SK-N-SH treated with all-trans-retinoic acid at 6 μM for 48 hours (cell line): ENCODE measurements around the gene MIA2.

Experiments used
- ATAC-seq: fragments of 200-7000 bp; cut with Tn5 transposase; 3 replicates; pipeline ENCODE4 v1.9.1; 2020; ENCODE audit warnings: mild to moderate bottlenecking, moderate library complexity
- ARNTL ChIP-seq: fragments of 450-650 bp; formaldehyde crosslinking; IDR thresholded peaks from 2 replicates; pipeline ENCODE4 v1.5.0; 2020; ENCODE audit warnings: low read depth, mild to moderate bottlenecking, moderate library complexity, borderline replicate concordance
- BACH2 ChIP-seq: fragments of 250-450 bp; sonication (Bioruptor Pico); IDR thresholded peaks from 2 replicates; pipeline ENCODE4 v1.9.0; 2021; ENCODE audit warnings: mild to moderate bottlenecking, borderline replicate concordance
- CSDC2 ChIP-seq: fragments of 250-450 bp; sonication (Bioruptor Pico); IDR thresholded peaks from 2 replicates; pipeline ENCODE4 v1.5.0; 2020; ENCODE audit warnings: mild to moderate bottlenecking, moderate library complexity
- ESRRG ChIP-seq: fragments of 250-450 bp; sonication (Bioruptor Pico); IDR thresholded peaks from 2 replicates; pipeline ENCODE4 v1.6.1; 2021; ENCODE audit warnings: mild to moderate bottlenecking
- GLIS3 ChIP-seq: fragments of 250-450 bp; sonication (Bioruptor Pico); IDR thresholded peaks from 2 replicates; pipeline ENCODE4 v1.5.0; 2020; ENCODE audit warnings: mild to moderate bottlenecking, moderate library complexity
- OSR1 ChIP-seq: fragments of 250-450 bp; sonication (Bioruptor Pico); IDR thresholded peaks from 2 replicates; pipeline ENCODE4 v1.8.0; 2022; ENCODE audit warnings: moderate library complexity, mild to moderate bottlenecking, inconsistent platforms
- PATZ1 ChIP-seq: fragments of 250-450 bp; sonication (Bioruptor Pico); IDR thresholded peaks from 2 replicates; pipeline ENCODE4 v1.8.0; 2020; ENCODE audit warnings: mild to moderate bottlenecking, moderate library complexity, borderline replicate concordance
- PPARA ChIP-seq: fragments of 250-450 bp; sonication (Bioruptor Pico); IDR thresholded peaks from 2 replicates; pipeline ENCODE4 v1.5.0; 2020; ENCODE audit warnings: mild to moderate bottlenecking, borderline replicate concordance
- RARB ChIP-seq: fragments of 250-450 bp; sonication (Bioruptor Pico); IDR thresholded peaks from 2 replicates; pipeline ENCODE4 v1.8.0; 2021; ENCODE audit warnings: mild to moderate bottlenecking, moderate library complexity
- SNAI2 ChIP-seq: fragments of 250-450 bp; sonication (Bioruptor Pico); IDR thresholded peaks from 2 replicates; pipeline ENCODE4 v1.5.0; 2020; ENCODE audit warnings: mild to moderate bottlenecking, moderate library complexity
- TCF4 ChIP-seq: fragments of 250-450 bp; sonication (Bioruptor Pico); IDR thresholded peaks from 2 replicates; pipeline ENCODE4 v1.8.0; 2021; ENCODE audit warnings: mild to moderate bottlenecking, moderate library complexity, borderline replicate concordance
- TOX ChIP-seq: fragments of 250-450 bp; sonication (Bioruptor Pico); IDR thresholded peaks from 2 replicates; pipeline ENCODE4 v1.8.0; 2021; ENCODE audit warnings: mild to moderate bottlenecking, moderate library complexity, borderline replicate concordance
- ZFP3 ChIP-seq: fragments of 250-450 bp; sonication (Bioruptor Pico); IDR thresholded peaks from 2 replicates; pipeline ENCODE4 v1.5.0; 2020; ENCODE audit warnings: mild to moderate bottlenecking, moderate library complexity
- ZNF565 ChIP-seq: fragments of 450-650 bp; formaldehyde crosslinking; conservative IDR thresholded peaks from 2 replicates; pipeline ENCODE4 v1.5.0; 2020; ENCODE audit warnings: low read depth, mild to moderate bottlenecking, moderate library complexity
- ZNF70 ChIP-seq: fragments of 450-650 bp; formaldehyde crosslinking; IDR thresholded peaks from 2 replicates; pipeline ENCODE4 v1.5.0; 2020; ENCODE audit warnings: mild to moderate bottlenecking, moderate library complexity
- ZNF8 ChIP-seq: fragments of 450-650 bp; formaldehyde crosslinking; IDR thresholded peaks from 2 replicates; pipeline ENCODE4 v1.5.0; 2020; ENCODE audit warnings: mild to moderate bottlenecking, moderate library complexity
- TF ChIP-seq, protein P1 (sequence below): fragments of 250-450 bp; sonication (Bioruptor Pico); IDR thresholded peaks from 2 replicates; pipeline ENCODE4 v1.5.0; 2020; ENCODE audit warnings: mild to moderate bottlenecking, moderate library complexity
- TF ChIP-seq, protein P2 (sequence below): fragments of 250-450 bp; sonication (Bioruptor Pico); IDR thresholded peaks from 2 replicates; pipeline ENCODE4 v1.5.1; 2020; ENCODE audit warnings: low read depth, mild to moderate bottlenecking, moderate library complexity
- TF ChIP-seq, protein P3 (sequence below): fragments of 250-450 bp; sonication (Bioruptor Pico); IDR thresholded peaks from 2 replicates; pipeline ENCODE4 v1.8.0; 2021; ENCODE audit warnings: low read depth, mild to moderate bottlenecking, moderate library complexity, borderline replicate concordance

MIA2 gene

GRCh38 chr14:39310051-39310450, 76.3 kb downstream of the MIA2 start:
- no peak for TF ChIP-seq ESRRG (CRISPR knock-in tag)
- TF ChIP-seq TCF4 (CRISPR knock-in tag) = no peak
- no peak for TF ChIP-seq CSDC2 (CRISPR knock-in tag)
- no peak for TF ChIP-seq ZNF70 (CRISPR knock-in tag)
- no peak for TF ChIP-seq GLIS3
- TF ChIP-seq, protein P1, sequence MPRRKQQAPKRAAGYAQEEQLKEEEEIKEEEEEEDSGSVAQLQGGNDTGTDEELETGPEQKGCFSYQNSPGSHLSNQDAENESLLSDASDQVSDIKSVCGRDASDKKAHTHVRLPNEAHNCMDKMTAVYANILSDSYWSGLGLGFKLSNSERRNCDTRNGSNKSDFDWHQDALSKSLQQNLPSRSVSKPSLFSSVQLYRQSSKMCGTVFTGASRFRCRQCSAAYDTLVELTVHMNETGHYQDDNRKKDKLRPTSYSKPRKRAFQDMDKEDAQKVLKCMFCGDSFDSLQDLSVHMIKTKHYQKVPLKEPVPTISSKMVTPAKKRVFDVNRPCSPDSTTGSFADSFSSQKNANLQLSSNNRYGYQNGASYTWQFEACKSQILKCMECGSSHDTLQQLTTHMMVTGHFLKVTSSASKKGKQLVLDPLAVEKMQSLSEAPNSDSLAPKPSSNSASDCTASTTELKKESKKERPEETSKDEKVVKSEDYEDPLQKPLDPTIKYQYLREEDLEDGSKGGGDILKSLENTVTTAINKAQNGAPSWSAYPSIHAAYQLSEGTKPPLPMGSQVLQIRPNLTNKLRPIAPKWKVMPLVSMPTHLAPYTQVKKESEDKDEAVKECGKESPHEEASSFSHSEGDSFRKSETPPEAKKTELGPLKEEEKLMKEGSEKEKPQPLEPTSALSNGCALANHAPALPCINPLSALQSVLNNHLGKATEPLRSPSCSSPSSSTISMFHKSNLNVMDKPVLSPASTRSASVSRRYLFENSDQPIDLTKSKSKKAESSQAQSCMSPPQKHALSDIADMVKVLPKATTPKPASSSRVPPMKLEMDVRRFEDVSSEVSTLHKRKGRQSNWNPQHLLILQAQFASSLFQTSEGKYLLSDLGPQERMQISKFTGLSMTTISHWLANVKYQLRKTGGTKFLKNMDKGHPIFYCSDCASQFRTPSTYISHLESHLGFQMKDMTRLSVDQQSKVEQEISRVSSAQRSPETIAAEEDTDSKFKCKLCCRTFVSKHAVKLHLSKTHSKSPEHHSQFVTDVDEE (CRISPR knock-in tag) = no peak
- no peak for TF ChIP-seq ARNTL
- TF ChIP-seq, protein P2, sequence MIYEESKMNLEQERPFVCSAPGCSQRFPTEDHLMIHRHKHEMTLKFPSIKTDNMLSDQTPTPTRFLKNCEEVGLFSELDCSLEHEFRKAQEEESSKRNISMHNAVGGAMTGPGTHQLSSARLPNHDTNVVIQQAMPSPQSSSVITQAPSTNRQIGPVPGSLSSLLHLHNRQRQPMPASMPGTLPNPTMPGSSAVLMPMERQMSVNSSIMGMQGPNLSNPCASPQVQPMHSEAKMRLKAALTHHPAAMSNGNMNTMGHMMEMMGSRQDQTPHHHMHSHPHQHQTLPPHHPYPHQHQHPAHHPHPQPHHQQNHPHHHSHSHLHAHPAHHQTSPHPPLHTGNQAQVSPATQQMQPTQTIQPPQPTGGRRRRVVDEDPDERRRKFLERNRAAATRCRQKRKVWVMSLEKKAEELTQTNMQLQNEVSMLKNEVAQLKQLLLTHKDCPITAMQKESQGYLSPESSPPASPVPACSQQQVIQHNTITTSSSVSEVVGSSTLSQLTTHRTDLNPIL (CRISPR knock-in tag) = no peak
- no peak for TF ChIP-seq ZNF565 (CRISPR knock-in tag)
- no peak for TF ChIP-seq PATZ1 (CRISPR knock-in tag)
- TF ChIP-seq BACH2 (CRISPR knock-in tag) = no peak
- no peak for TF ChIP-seq ZNF8 (CRISPR knock-in tag)
- TF ChIP-seq, protein P3, sequence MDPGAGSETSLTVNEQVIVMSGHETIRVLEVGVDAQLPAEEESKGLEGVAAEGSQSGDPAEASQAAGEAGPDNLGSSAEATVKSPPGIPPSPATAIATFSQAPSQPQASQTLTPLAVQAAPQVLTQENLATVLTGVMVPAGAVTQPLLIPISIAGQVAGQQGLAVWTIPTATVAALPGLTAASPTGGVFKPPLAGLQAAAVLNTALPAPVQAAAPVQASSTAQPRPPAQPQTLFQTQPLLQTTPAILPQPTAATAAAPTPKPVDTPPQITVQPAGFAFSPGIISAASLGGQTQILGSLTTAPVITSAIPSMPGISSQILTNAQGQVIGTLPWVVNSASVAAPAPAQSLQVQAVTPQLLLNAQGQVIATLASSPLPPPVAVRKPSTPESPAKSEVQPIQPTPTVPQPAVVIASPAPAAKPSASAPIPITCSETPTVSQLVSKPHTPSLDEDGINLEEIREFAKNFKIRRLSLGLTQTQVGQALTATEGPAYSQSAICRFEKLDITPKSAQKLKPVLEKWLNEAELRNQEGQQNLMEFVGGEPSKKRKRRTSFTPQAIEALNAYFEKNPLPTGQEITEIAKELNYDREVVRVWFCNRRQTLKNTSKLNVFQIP (CRISPR knock-in tag) = no peak
- TF ChIP-seq, all 23 proteins: peak for 0
- no peak for ATAC-seq

DNA sequence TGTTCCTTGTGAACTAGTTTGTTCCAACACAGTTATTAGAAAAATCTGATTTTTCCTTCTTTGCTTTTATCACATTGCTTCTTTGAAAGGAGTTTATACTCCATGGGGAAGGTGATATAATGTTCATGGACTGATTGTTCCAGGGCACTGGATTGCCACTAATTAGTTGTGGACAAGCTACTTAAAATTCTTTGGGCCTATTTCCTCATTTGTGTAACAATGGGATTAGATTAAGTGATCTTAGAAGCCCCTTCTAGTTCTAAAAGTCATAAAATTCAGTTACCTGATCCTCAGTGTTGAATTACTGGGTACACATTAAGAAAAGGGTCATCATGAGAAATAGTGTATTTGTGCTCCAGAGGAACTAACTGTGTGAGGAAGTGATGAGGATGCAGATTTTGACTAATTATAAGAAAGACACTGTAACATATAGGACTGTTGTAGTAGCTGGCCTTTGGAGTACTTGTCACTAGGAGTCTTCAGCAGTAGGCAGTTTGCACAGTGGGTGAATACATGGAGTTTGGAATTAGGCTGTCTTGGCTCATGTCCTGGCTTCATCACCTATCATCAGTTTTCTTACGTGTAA, 82.2 kb downstream of the MIA2 start:
- ATAC-seq = no peak
- TF ChIP-seq, protein P3 (CRISPR knock-in tag) = no peak
- TF ChIP-seq SNAI2 (no peak), ESRRG (CRISPR knock-in tag) (no peak), TCF4 (CRISPR knock-in tag) (no peak), OSR1 (no peak), BACH2 (CRISPR knock-in tag) (no peak), CSDC2 (CRISPR knock-in tag) (no peak), PPARA (CRISPR knock-in tag) (no peak), ZNF8 (CRISPR knock-in tag) (no peak), PATZ1 (CRISPR knock-in tag) (no peak), ZFP3 (CRISPR knock-in tag) (no peak), RARB (CRISPR knock-in tag) (no peak), ZNF565 (CRISPR knock-in tag) (no peak), TOX (CRISPR knock-in tag) (no peak)
- TF ChIP-seq, protein P2 (CRISPR knock-in tag) = no peak
- TF ChIP-seq, protein P1 (CRISPR knock-in tag) = no peak
